OCI-M2 (cell line): Measurements from ENCODE around the gene ILKAP.

ENCODE experiments used
- DNase-seq: peaks from one replicate; lab custom pipeline; 2025; ENCODE audit not compliant: unreplicated experiment; lab: John Stamatoyannopoulos, UW

Gene ILKAP

DNA sequence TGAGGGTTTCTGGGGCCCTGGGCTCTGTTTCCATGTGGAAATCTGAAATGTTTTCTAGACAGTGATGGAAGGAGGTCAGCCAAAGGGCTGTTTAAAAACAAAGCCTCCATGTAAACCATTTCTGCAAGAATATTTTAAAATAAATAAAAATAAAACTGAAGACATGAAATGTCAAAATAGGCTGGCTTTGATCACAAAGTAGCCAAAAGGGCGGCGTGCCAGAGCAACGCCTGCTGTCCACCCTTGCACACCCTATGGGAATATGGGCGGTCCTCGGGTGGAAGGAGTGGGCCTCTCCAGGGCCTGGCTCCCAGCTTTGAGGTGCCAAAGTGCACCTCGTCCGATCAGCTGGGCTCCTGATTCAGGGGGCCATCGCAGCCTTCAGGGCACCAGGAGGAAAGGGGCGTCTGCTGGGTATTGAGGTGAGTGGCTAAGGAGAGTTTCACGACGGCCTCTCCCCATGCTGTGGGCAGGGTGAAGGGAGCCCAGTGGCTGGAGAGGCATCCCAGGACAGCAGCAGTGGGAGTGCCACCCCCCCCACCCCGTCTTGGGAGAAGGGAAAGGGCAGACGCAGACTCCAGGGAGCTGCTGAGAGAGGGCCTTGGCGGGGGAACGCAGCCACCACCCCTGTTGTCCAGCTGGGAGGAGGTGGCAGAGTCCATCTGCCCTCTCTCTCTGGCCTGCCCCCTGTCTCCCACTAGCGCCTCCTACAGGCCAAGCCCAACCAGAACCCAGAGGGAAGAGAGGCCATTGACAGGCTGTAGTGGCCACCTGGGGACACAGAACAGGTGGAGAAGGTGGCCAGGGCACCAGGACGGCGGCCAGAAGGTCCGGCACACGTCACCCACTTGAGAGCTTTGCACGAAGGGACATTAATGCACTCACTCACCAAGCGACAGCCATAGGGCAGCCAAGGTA lies 50.5 kb downstream of the ILKAP start:
- DNase-seq: no peak

DNA sequence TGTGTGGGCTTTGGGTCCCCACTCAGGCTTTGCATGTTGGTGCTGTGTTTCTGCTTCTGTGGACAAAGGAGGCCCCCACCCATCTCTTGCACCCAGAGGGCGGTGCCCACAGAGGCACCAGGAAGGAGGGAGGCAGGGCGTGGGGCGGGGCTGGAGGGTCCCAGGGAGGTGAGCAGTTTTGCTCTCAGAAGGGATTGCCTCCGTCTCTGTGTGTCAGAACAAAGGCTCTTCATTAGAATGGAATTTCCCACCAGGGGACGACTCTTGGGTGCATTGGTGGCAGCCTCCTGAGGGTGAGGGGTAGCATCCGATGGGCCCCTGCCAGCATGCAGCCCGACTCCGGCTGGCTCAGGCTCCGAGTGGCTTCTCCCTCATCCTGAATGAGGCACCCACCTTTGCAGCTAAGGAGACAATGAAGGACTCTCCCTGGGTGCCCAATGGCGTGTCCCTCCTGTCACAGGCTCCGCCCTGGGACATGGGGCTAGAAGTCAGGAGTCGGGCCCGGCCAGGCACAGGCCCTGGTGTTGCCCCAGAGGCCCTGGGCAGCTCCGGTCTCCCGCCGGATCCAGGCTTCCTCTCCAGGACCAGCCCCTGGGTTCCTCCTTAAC lies 51.8 kb downstream of the ILKAP start:
- no peak for DNase-seq

DNA sequence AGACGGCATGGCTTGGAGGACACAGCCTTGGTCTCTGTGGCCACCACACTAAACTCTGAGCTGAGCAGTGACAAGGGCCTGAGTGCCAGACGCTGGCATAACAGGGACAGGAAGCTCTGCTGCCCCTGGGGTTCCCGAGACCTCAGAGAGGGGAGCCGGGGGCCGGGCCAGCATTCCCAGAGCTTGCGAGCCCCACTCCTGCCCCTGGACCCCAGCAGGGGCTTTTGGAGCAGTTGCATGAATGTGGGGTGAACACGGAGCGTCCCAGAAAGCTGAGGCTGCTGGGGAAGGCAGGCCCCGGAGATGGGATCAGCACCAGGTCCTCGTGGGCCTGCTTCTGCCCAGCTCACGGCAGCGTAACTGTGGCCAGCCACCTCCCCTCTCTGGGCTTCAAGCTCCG lies 52.3 kb downstream of the ILKAP start:
- DNase-seq: no peak

DNA sequence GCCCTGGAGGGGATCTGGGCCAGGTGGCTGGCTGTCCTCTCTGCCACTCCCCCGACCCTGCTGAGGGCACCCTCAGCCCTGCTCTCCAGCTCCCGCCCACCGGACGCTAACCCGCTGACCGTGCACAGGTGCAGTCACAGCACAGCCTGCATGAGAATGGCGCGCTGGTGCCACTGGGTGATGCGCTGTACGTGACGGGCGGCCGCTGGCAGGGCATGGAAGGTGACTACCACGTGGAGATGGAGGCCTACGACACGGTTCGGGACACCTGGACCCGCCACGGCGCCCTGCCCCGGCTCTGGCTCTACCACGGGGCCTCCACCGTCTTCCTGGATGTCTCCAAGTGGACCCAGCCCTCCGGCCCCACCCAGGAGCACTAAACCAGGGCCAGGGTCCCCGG lies 52.8 kb downstream of the ILKAP start:
- no peak for DNase-seq

DNA sequence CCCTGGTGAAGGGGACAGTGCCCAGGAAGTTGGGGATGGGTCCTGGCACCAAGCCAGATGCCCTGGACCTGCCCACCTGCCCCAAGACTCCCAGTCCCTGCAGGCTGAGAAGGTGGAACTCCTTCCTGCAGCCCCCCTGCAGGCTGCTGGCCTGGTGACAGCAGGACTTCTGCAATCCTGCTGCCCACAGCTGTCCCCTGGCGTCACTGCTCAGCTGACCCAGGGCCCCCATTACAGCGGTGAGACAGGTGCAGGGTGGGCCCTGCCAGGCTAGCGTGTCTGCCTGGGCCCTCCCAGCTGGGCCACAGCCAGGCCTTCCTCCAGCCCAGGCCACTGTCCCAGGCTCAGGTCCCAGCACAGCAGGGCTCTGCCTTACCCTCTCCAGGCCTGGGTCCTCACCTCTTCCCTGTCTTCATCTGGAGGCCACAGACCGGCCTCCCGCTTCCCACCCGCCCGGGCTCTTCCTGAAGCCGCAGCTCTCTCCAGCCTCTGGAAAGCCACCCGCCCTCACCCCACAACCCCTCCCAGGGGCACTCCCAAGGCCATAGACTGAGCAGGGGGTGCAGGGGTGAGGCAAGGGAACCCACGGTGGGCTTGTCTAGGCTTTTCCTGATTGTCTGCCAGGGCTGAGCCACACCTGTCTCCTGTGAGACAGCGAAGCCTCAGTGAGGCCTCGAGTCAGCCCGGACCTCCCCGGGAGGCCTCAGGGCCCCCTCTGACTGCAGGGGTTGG lies 53.5 kb downstream of the ILKAP start:
- DNase-seq: no peak

DNA sequence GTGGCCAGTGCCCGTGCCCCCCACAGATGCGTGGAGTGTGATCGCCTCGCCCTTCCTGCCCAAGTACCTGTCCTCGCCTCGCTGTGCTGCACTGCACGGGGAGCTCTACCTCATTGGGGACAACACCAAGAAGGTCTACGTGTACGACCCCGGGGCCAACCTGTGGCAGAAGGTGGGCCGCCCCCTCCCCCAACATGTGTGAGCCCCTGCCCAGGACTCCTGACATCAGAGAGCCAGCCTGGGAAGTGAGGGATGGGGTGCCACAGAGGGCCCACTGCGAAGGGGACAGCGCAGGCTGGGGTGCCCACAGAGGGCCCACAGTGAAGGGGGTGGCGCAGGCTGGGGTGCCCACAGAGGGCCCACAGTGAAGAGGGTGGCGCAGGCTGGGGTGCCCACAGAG lies 54.5 kb downstream of the ILKAP start:
- DNase-seq: no peak

DNA sequence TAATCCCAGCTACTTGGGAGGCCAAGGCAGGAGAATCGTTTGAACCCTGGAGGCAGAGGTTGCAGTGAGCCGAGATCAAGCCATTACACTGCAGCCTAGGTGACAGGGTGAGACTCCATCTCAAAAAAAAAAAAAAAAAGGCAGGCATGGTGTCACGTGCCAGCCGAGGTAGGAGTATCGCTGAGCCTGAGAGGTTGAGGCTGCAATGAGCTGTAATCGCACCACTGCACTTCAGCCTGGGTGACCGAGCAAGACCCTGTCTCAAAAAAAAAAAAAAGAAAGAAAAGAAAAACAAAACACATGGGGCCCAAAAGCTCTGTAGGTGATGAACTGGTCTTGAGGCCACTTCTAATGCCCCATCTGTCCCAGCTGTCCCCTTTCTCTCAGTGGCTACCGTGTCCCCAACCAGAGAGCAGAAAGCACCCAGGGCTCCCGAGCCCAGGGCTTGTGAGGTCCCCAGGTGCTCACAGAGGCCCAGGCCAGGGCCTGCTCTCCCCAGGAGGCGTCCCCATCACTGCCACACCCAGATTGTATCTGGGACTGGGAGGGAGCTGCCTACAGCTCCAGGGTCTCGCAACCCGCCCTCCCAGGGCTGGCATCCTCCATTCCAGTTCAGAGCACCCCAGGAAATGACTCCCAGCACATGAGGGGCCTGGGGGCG lies 56.5 kb downstream of the ILKAP start:
- DNase-seq: no peak

DNA sequence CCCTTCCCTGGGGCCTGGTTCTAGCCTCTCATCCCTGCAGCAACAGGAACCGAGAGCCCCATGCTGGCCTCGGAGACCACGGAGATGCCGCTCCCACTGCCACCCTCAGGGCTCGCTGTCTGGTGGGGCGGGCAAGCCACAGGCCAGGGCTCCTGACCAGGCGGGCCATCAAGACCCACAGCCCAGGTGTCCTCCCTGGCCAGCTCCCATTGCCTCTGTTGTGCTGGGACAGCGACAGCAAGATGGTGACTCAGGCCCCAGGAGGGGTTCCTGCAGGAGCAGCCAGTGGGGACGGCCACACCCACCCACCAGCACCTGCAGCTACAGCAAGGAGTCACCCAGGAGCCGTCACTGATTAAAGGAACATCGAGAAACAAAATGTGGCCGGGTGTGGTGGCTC lies 57.6 kb downstream of the ILKAP start:
- no peak for DNase-seq

DNA sequence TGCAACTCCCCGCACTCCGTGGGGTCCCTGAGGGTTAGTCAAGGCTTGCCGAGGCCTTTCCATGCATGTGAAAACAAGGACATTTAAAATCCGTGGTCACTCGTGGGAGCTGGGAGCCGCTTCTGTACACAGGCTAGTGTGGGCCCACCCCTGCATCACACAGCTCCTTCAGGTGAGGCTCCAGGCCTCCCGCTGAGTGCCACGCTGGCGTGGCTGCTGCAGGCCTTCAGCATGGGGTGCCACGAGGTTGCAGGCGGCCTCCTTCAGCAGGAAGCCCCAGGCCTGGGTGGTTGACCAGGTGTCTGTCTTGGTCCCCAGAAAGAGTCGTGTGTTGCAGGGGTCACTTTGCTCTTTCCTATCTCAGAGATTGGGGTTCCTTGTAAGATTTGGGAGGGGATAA lies 58.4 kb downstream of the ILKAP start:
- DNase-seq: no peak

DNA sequence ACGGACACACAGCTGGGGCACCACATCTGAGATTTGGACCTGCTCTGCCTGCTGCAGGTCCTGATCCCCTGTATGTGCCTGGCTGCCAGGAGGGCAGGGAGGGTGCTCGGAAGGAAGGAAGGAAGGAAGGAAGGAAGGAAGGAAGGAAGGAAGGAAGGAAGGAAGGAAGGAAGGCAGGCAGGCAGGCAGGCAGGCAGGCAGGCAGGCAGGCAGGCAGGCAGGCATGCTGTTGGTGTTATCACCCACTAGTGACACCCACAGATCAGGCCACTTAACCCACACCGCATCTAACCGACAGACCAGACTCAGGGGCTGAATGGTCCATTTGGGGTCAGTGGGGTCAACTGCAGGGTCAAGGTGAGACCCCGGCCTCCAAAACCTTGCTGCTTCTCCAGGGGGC lies 59.2 kb downstream of the ILKAP start:
- no peak for DNase-seq

DNA sequence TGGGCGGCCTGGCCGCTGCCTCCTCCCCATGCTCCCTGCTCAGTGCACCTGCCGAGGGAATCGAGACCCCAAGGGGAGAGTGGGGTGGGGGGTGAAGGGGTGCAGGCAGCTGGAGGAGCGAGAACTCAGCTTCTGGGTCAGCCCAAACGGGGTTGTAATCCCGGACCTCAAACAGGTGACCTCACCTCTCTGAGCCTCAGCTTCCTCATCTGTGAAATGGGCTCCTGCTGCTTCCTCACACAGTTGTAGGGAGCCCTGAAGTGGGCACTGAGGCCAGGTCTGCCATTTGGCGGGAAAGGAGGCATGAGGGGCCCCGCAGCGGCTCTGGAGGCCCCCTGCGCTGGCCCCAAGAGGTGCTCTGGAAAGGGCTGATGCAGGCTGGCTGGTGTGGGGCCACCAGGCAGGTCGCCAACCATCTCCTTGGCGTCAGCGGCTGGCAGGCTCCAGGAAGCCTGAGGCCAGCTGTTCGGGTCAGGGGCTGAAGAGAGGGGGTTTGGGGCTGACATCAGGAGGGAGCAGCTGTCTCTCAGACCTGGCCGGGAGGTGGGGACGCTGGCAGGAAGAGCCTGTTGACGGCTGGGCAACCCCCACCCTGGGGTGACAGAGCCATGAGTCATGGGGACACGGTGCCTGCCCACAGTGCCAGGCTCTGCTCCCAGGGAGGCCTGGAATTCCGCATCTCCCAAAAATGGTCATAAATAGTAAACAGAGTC lies 60.1 kb downstream of the ILKAP start:
- no peak for DNase-seq

DNA sequence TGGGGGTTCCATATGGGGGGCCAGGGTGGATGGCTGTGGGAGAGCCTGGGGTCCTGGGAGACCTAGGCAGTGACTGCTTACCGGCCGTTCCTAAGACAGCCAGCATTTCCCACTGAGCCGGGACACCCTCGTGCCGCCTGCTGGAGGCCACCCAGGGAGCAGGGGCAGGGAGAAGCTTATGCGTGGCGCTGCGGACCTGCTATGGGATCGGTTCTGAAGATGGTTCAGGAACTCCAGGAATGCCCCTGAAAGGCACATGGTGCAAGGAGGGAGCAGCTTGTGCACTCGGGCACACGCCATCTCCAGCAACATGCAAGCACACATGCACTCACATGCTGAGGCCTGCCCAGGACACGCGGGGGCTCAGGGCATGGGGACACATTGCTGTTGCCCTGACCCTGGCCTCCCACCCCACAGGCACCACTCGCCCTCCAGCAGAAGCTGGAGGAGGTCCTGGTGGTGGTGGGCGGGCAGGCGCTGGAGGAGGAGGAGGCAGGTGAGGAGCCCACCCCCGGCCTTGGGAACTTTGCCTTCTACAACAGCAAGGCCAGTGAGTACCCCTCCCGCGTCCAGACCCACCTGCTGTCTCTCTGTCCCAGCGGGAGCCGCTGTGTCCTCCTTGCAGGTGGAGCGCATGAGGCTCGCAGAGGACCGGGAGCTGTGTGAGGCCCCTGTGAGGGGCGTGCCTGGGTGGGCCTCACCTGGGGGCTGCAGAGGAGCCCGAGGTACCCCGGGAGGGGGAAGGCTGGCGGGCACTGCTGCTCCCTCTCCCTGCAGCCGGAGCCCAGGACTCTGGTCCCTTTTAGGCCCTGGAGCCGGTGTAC lies 60.9 kb downstream of the ILKAP start:
- DNase-seq: no peak

DNA sequence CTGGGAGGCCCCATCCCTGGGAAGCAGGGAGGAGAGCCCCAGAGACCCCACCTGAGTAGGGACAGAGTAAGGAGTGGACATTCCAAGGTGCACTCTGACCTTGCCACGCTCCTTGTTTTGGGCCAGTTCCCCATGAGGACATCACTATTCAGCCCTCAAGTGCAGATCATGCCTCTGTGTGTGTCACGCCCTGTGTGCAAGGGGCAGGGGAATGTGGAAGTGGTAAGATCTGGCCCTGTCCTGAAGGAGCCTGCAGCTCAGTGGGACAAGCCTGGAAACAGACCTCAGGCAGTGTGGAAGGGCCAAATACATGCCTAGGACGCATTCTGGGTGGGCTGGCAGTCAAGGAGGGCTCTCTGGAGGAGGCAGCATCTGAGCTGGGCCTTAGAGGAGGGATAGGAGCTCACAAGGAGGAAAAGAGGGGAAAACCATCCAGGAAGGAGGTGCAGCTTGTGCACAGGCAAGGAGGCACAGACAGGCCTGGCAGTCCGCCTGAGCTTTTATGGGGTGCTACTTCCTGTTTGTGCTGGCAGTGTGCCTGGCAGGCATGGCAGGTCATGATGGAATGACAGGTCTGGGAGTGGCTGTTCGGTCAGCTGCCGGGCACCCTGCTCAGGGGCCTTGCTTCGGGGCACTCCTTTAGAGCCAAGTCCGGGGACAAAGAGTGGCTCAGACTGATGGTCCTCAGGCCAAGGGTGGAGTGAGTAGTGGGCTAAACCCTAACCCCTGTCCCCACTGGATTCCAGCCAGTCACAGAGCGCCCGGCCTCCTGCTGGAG lies 61.8 kb downstream of the ILKAP start:
- DNase-seq: no peak

DNA sequence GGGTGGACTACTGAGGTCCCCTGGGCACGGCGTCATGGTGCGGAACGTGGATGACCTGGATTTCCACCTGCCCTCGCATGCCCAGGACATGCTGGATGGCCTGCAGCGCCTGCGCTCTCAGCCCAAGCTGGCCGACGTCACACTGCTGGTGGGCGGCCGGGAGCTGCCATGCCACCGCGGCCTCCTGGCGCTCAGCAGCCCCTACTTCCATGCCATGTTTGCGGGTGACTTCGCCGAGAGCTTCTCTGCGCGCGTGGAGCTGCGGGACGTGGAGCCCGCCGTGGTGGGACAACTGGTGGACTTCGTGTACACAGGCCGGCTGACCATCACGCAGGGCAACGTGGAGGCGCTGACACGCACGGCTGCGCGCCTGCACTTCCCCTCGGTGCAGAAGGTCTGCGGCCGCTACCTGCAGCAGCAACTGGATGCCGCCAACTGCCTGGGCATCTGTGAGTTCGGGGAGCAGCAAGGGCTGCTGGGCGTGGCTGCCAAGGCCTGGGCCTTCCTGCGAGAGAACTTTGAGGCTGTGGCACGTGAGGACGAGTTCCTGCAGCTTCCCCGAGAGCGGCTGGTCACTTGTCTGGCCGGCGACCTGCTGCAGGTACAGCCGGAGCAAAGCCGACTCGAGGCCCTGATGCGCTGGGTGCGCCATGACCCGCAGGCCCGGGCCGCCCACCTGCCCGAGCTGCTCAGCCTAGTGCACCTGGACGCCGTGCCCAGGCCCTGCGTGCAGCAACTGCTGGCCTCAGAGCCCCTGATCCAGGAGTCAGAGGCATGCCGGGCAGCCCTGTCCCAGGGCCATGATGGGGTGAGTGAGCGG lies 62.6 kb downstream of the ILKAP start:
- DNase-seq: no peak

DNA sequence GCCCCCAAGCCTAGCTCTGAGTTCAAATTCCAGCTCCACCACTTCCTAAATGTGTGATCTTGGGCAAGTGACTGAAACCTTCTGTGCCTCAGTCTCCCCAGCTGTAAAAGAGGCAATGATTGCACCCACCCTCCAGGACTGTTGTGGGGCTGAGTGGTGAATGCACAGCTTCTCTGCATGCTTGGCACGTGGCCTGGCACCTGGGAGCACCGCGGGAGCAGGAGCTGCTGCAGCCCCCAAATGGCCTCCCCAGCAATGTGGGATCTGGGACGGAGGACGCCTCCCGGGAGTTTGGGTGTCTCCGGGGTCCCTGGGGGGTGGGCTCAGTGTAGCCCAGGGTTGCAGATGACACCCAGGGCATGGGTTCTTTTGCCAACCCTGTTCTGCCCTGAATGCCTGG lies 63.5 kb downstream of the ILKAP start:
- no peak for DNase-seq

DNA sequence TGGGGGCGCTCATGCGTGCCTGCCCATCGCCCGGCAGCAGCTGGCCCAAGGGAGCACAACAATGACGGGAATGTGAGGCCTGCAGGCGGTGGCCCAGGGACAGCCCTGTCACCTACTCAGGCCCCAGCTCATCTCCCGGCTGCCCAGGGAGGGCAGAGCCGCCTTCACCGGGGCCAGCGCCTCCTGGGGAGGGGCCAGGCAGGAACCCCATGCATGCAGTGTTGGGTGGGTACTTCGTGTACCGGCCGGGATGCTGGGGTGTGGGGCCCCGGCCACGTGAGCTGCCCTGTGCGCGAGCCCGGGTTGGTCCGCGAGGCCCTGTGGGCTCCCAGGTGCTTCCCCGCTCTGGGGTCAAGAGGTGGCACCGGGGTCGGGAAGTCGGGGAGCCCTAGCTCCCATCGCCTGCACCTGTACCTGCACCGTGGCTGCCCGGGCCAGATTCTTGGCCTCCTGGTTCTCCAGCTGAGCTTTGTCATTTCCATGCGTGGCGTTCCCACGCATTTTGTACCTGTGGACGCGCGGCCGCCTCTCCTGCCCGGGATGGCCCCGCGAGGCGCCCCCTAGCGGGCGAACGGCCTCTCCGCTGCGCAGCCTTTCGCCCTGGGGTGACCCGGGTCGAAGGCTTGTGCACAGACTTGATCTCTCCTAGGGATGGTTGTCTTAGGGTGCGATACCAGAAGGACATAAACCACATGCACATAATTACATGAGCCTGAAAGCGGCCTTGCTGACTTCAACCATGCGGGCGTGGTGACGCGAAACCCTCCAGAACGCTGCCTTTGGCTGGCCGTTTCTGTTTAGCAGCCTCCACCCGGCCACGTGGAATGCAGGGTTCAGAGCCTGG lies 64.1 kb downstream of the ILKAP start:
- no peak for DNase-seq
